ENCODE data around the gene GNAQ.

The GNAQ gene

GRCh38 chr9:77752554-77752953 lies 279.1 kb downstream of the GNAQ start:
- peaks cover 16% of the 10 kb centered on the region for H3K4me1 Mint-ChIP-seq
- no peak overlapping the region for H3K4me3 Mint-ChIP-seq
- peaks cover 3% of the 10 kb centered on the region for H3K27me3 Mint-ChIP-seq (ENCODE audit: low read depth, poor library complexity)
- no peak for DNase-seq
- peaks cover 36% of the 10 kb centered on the region for H3K36me3 Mint-ChIP-seq (ENCODE audit: low read depth)
- peak overlapping the region; percentile 46 for H3K27ac Mint-ChIP-seq
- no peak for TF ChIP-seq CTCF (IDR thresholded peaks at IDR 0.05)
- H3K9me3 Mint-ChIP-seq = peaks cover 14% of the 10 kb centered on the region

GRCh38 chr9:77751341-77752091 lies 280.1 kb downstream of the GNAQ start:
- no peak overlapping the region for H3K4me3 Mint-ChIP-seq
- TF ChIP-seq CTCF (IDR thresholded peaks at IDR 0.05) = peak; percentile 59

GRCh38 chr9:77750981-77751340 lies 280.6 kb downstream of the GNAQ start:
- no peak overlapping the region for H3K4me3 Mint-ChIP-seq
- peaks cover 3% of the 10 kb centered on the region for H3K27me3 Mint-ChIP-seq (ENCODE audit: low read depth, poor library complexity)
- peaks cover 16% of the 10 kb centered on the region for H3K4me1 Mint-ChIP-seq
- DNase-seq = no peak
- no peak overlapping the region for H3K27ac Mint-ChIP-seq
- H3K36me3 Mint-ChIP-seq (ENCODE audit: low read depth) = peaks cover 33% of the 10 kb centered on the region
- peaks cover 10% of the 10 kb centered on the region for H3K9me3 Mint-ChIP-seq
- no peak for TF ChIP-seq CTCF (IDR thresholded peaks at IDR 0.05)

More at GRCh38 chr9:77751341-77752091, 280.1 kb downstream of the GNAQ start:
- Mint-ChIP-seq H3K27ac (peak overlapping the region; percentile 76), H3K4me1 (peaks cover 16% of the 10 kb centered on the region), H3K36me3 (ENCODE audit: low read depth) (peaks cover 33% of the 10 kb centered on the region), H3K27me3 (ENCODE audit: low read depth, poor library complexity) (peaks cover 3% of the 10 kb centered on the region), H3K9me3 (peaks cover 5% of the 10 kb centered on the region)
- DNase-seq = peak; percentile 32

GRCh38 chr9:77750284-77750683 lies 281.3 kb downstream of the GNAQ start:
- Mint-ChIP-seq H3K4me3 (no peak overlapping the region), H3K27ac (no peak overlapping the region), H3K27me3 (ENCODE audit: low read depth, poor library complexity) (peaks cover 3% of the 10 kb centered on the region), H3K36me3 (ENCODE audit: low read depth) (peaks cover 33% of the 10 kb centered on the region), H3K9me3 (peaks cover 13% of the 10 kb centered on the region), H3K4me1 (peaks cover 21% of the 10 kb centered on the region)
- no peak for DNase-seq
- no peak for TF ChIP-seq CTCF (IDR thresholded peaks at IDR 0.05)

GRCh38 chr9:77748214-77748772 lies 283.3 kb downstream of the GNAQ start:
- H3K9me3 Mint-ChIP-seq = peaks cover 13% of the 10 kb centered on the region
- H3K27me3 Mint-ChIP-seq (ENCODE audit: low read depth, poor library complexity) = peaks cover 3% of the 10 kb centered on the region
- no peak overlapping the region for H3K27ac Mint-ChIP-seq
- TF ChIP-seq CTCF (IDR thresholded peaks at IDR 0.05) = no peak
- no peak for DNase-seq
- no peak overlapping the region for H3K4me3 Mint-ChIP-seq
- H3K4me1 Mint-ChIP-seq = peaks cover 33% of the 10 kb centered on the region
- H3K36me3 Mint-ChIP-seq (ENCODE audit: low read depth) = peaks cover 28% of the 10 kb centered on the region

GRCh38 chr9:77747163-77747562 lies 284.4 kb downstream of the GNAQ start:
- Mint-ChIP-seq H3K4me1 (peaks cover 33% of the 10 kb centered on the region), H3K4me3 (no peak overlapping the region), H3K36me3 (ENCODE audit: low read depth) (peaks cover 28% of the 10 kb centered on the region), H3K27me3 (ENCODE audit: low read depth, poor library complexity) (peaks cover 3% of the 10 kb centered on the region), H3K9me3 (peaks cover 13% of the 10 kb centered on the region), H3K27ac (no peak overlapping the region)
- no peak for DNase-seq
- no peak for TF ChIP-seq CTCF (IDR thresholded peaks at IDR 0.05)
